ENCODE measurements around the gene ARL8A. TPM values are rescaled to one million over a fixed set of nuclear protein-coding genes. Genes with fewer than 3 reads are reported as not detected.

ARL8A gene
- polyA plus RNA-seq (48.4 to 64.0 TPM (median 58.6 TPM) in 3 replicates), polyA minus RNA-seq (23.9 to 32.6 TPM (median 30.4 TPM) in 3 replicates)
- 19.2 TPM for polyA plus RNA-seq (2011; ENCODE audit: low read depth)
- 44.6 and 49.6 TPM in 2 replicates for polyA plus RNA-seq (2011; cell fraction: cytosol; rRNA removed)
- 41.2 and 45.1 TPM in 2 replicates for polyA plus RNA-seq (2011; cell fraction: nucleus; rRNA removed)
- polyA plus RNA-seq (2012; ENCODE audit: low replicate concordance), result 43.5 and 73.8 TPM in 2 replicates
- polyA minus RNA-seq (2011; cell fraction: cytosol; rRNA and poly(A)+ RNA removed), result 52.6 TPM
- 13.0 and 14.0 TPM in 2 replicates for polyA minus RNA-seq (2011; cell fraction: nucleus; rRNA and poly(A)+ RNA removed)

- H3K4me3 ChIP-seq (ENCODE audit: control insufficient read depth in 2 of 3, extremely low read depth in 1 of 3, insufficient read depth in 2 of 3, low read depth in 1 of 3, low read length in 3 of 3), result peak within 1 kb of the TSS; percentile 53 to 98 (median 66)
- H3K4me2 ChIP-seq (ENCODE audit: control insufficient read depth, extremely low read depth, insufficient read depth, low read depth, low read length), result peak within 1 kb of the TSS; percentile 83
- peak within 1 kb of the TSS; percentile 68 for H2AFZ ChIP-seq (ENCODE audit: control insufficient read depth, low read length)
- peaks cover 47% of the 10 kb centered on the region for H3K79me2 ChIP-seq (ENCODE audit: control insufficient read depth, insufficient read depth, low read length)
- H3K27me3 ChIP-seq (ENCODE audit: control insufficient read depth, extremely low read depth, insufficient read depth, low read length), result no peaks in the 10 kb centered on the region
- TF ChIP-seq CTCF (optimal IDR thresholded peaks at IDR 0.05 in 1 of 3, IDR thresholded peaks at IDR 0.05 in 1 of 3, conservative IDR thresholded peaks at IDR 0.05 in 1 of 3; ENCODE audit: extremely low read depth in 1 of 3, insufficient read depth in 2 of 3, low read length in 3 of 3) (no peak), EZH2 (IDR thresholded peaks at IDR 0.05; ENCODE audit: low read length) (no peak)
- peaks cover 14% of the 10 kb centered on the region for H3K4me1 ChIP-seq (ENCODE audit: control insufficient read depth, extremely low read depth, insufficient read depth, low read length)
- H3K9me1 ChIP-seq (ENCODE audit: control insufficient read depth, extremely low read depth, insufficient read depth, low read length), result no peaks in the 10 kb centered on the region
- DNase-seq (ENCODE audit: low read depth, low spot score) (no peak), FAIRE-seq (no peak)
- dilution Hi-C loops (cut with MboI; ENCODE audit: extremely low pct_ligation_motif_present, low sequenced_read_pairs), result no loop called here
- peaks cover 0 to 3% of the 10 kb centered on the region in 2 experiments for H3K36me3 ChIP-seq (ENCODE audit: control insufficient read depth in 2 of 2, extremely low read depth in 1 of 2, insufficient read depth in 2 of 2, low read length in 2 of 2)
- peak within 1 kb of the TSS; percentile 78 for H3K9ac ChIP-seq (ENCODE audit: control insufficient read depth, extremely low read depth, insufficient read depth, low read length)
- H3K27ac ChIP-seq (ENCODE audit: control insufficient read depth, insufficient read depth, low read length), result peak within 1 kb of the TSS; percentile 58
- no peaks in the 10 kb centered on the region for H3K9me3 ChIP-seq (ENCODE audit: control insufficient read depth, low read depth, low read length)
- peaks cover 6% of the 10 kb centered on the region for H4K20me1 ChIP-seq (ENCODE audit: control insufficient read depth, extremely low read depth, insufficient read depth, low read length)
These were observed at the start of gene ARL8A for GRCh38 chr1:202144402-202145067. TSS of gene ARL8A (minus strand) at chr1:202144737. CDS start at chr1:202144572, 165 bp downstream.

DNA sequence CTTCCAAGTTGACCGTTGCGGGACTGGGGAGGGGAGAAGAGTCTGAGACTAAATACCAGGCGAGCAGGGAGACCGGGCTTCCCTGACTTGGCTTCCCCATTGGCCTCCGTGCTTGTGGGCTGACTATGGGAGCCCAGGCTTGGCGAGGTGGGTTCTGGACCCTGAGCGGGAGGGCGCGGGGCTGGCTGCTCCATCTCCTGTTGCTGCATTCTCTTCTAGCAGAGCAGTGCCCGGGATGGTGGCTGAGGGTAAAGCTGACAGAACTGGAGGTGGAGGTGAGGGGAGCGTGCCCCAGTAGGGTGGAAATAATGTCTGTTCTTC is 49.8 kb upstream of the ARL8A start:
- Histone ChIP-seq H3K9me3 (ENCODE audit: control insufficient read depth, low read depth, low read length) (no peaks in the 10 kb centered on the region), H3K79me2 (ENCODE audit: control insufficient read depth, insufficient read depth, low read length) (no peaks in the 10 kb centered on the region), H3K4me1 (ENCODE audit: control insufficient read depth, extremely low read depth, insufficient read depth, low read length) (peaks cover 9% of the 10 kb centered on the region), H2AFZ (ENCODE audit: control insufficient read depth, low read length) (no peak overlapping the region), H3K9ac (ENCODE audit: control insufficient read depth, extremely low read depth, insufficient read depth, low read length) (no peak overlapping the region), H3K27ac (ENCODE audit: control insufficient read depth, insufficient read depth, low read length) (no peak overlapping the region), H3K4me3 (ENCODE audit: control insufficient read depth in 2 of 3, extremely low read depth in 1 of 3, insufficient read depth in 2 of 3, low read depth in 1 of 3, low read length in 3 of 3) (no peak overlapping the region), H3K36me3 (ENCODE audit: control insufficient read depth in 2 of 2, extremely low read depth in 1 of 2, insufficient read depth in 2 of 2, low read length in 2 of 2) (no peaks in the 10 kb centered on the region), H3K4me2 (ENCODE audit: control insufficient read depth, extremely low read depth, insufficient read depth, low read depth, low read length) (no peak overlapping the region), H3K9me1 (ENCODE audit: control insufficient read depth, extremely low read depth, insufficient read depth, low read length) (no peaks in the 10 kb centered on the region), H4K20me1 (ENCODE audit: control insufficient read depth, extremely low read depth, insufficient read depth, low read length) (peaks cover 3% of the 10 kb centered on the region), H3K27me3 (ENCODE audit: control insufficient read depth, extremely low read depth, insufficient read depth, low read length) (peaks cover 17% of the 10 kb centered on the region)
- TF ChIP-seq EZH2 (IDR thresholded peaks at IDR 0.05; ENCODE audit: low read length) (no peak), CTCF (optimal IDR thresholded peaks at IDR 0.05 in 1 of 3, IDR thresholded peaks at IDR 0.05 in 1 of 3, conservative IDR thresholded peaks at IDR 0.05 in 1 of 3; ENCODE audit: extremely low read depth in 1 of 3, insufficient read depth in 2 of 3, low read length in 3 of 3) (no peak)
- DNase-seq (ENCODE audit: low read depth, low spot score) (no peak), FAIRE-seq (no peak)
- dilution Hi-C loops (cut with MboI; ENCODE audit: extremely low pct_ligation_motif_present, low sequenced_read_pairs), result no loop called here
